Stimulated activated CD8-positive, alpha-beta memory T cell treated with anti-CD3 and anti-CD28 coated beads, Interleukin-15, amount 100 ng/mL, for 1 hour (primary cell): Measurements from ENCODE around the gene FERD3L.
"Not testable (repeated sequence)": the region's sequence is repeated elsewhere in the genome, so short reads cannot be mapped to it uniquely, and the experiment has no call there.

ENCODE experiments used
- DNase-seq: peaks from one replicate; pipeline ENCODE4 v3.0.0-alpha.2; 2020; ENCODE audit warnings: low read depth

Gene FERD3L

DNA sequence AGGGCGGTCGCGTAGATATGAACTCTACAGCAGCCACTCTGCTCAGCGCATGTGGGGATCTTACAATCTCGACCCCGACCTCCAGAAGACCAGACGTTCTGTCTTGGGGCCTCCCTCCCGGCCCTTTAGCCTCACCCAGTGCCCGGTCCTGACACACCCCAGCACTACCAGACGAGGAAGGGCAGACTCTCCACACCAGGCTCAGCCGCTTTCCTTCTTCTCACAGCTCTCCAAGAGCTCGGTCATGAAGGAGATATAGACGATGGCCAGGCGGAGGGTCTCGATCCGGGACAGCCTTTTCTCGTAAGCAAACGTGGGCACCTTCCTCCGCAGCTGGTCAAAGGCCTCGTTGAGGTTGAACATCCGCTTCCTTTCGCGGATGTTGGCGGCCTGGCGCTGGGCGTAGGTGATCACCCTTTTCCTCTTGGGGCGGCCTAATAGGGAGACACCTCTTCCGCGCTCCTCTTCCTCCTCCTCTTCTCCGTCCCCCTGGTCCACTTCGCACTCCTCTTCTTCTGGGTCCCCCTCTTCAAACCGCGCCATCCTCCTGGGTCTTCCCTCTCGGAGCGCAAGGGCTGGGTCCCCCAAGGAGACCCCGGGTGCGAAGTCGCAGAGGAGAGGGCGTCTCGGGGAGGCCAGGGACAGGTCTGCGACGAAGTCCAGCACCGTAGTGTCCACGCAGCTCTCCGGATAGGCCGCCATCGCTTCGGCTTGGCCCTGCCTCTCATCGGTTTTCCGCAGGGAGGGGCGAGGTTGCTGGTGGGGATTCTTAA lies at the start of gene FERD3L:
FERD3L (minus strand) TSS at position 761 of the 773 bp plus-strand sequence; CDS start at position 702, 59 bp downstream.
- no peak for DNase-seq

DNA sequence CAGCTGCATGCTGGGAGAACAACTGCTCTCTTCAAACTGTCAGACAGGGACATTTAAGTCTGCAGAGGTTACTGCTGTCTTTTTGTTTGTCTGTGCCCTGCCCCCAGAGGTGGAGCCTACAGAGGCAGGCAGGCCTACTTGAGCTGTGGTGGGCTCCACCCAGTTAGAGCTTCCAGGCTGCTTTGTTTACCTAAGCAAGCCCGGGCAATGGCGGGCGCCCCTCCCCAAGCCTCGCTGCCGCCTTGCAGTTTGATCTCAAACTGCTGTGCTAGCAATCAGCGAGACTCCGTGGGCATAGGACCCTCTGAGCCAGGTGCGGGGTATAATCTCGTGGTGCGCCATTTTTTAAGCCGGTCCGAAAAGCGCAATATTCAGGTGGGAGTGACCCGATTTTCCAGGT lies 49.2 kb upstream of the FERD3L start:
- DNase-seq, result not testable (repeated sequence)

GRCh38 chr7:19181634-19182033 lies 36.4 kb upstream of the FERD3L start:
- no peak for DNase-seq

- DNase-seq, result no peak
These were observed 33.4 kb upstream of the FERD3L start for GRCh38 chr7:19178595-19178994.

DNA sequence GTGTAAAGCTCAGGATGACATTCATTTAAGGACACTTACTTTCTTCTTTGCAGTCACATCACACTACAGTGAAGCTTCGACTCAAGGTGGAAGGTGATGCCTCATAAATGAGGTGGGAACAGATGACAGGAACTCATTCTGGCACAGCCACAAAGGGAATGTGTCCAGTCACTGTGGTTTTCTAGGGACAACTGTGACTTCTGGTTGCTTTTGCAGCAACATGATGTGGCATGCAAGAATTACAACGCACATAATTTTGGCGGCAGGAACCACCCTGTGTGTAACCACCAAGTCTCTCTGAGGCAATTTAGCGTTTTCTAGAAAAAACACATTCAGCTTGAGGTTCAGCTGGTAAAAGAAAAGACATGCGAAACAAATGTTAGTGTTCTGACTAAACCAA lies 32.0 kb upstream of the FERD3L start:
- no peak for DNase-seq

DNA sequence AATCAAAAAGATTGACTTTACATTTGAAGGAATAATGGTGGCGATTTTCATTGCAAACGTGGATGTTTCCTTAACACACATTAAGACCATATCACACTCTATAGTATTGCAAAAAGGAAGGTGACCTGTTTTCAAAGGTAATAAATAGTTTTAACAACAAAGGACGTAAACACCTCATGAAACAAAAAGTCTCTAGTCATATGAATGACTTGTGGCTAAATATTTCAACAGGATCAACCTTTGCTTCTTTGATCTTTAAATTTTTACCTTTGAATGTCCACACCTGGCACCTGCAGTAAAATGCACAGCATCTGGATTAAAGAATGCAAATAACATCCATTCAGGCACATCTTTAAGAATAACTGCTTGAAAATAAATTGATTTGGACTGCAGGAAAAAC lies 30.0 kb upstream of the FERD3L start:
- DNase-seq, result no peak

- no peak for DNase-seq
These were observed 16.4 kb upstream of the FERD3L start for GRCh38 chr7:19161671-19162070.

DNA sequence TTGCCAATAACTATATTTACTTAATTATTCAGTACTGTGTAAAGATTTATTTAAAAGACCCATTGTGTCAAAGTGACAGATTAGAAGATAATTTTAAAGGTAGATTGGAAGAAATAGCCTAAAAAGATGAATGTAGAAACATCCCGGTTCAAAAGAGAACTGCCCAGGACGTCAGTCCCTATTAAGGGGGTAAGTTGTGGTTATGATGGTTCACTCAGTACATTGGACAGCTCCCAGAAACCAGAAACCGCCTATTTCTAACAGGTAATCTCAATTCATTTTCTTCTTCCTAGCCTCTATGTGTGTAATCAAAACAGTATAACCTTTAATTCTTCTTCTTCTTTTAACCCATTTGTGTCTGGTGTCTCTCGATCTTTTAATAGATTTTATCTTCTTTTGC lies 1.5 kb upstream of the FERD3L start:
- DNase-seq, result no peak

DNA sequence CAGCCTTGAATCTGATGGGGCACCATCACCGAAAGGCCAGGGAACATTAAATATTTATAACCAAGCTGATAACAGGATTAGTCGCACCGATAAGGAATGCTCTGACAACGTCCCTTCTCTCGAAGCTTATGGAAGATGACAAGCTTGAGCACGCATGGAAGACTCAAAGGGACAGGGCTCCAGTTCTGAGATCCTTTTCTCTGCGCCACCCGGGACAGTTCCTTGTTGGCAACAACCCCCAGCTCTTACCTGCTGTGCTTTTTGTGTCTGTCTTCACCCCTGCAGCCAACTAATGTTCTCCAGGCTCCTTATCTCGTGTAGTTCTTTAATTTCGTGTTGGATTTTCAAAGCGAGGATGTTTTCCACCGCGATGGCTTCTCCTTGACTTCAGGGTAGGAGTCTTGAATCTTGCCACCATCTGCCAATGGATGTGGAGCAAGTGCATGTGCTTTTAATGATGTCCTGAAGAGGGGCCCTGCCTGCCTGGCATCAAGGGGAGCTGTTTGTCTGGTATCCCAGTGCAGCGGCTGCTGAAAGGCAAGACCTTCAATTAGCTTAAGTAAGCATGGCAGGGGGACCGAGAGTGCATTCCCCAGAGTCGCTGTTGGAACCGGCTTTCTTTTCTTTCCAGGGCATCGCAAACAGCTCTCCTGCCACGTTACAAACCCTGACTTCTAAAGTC lies 354 bp upstream of the FERD3L start:
- no peak for DNase-seq

DNA sequence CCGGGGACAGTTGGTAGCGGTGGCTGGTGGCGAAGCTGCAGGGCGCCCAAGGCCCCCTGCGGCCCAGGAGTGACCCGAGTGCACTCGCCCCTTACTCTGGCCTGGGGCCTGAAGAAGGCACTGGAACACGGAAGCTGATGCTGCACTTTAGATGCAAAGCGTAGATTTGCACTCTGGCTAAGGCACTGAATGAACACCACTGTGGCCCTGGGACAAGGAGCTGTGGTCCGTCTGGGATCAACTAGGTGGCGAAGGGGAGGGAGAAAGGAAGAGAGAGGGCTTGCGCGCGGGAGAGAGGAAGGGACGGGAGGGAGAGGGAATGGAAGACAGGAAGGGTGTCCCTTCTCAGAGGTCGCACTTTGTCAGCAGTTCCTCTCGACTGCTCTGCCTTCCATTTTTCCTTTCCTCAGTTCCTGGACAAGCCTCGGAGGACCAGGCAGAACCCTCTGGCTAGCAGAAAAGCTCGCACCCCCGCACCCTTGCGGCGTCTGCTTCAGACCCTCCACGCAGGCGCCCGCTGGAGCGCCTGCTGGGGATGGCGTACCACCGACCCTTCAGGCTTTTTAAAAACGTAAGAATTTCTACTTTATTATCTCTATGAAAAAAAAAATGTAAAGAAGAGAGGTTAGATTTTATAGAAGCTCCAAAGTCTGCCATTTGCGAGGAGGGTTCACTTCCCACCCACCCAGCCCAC lies 1.2 kb downstream of the FERD3L start:
- no peak for DNase-seq

DNA sequence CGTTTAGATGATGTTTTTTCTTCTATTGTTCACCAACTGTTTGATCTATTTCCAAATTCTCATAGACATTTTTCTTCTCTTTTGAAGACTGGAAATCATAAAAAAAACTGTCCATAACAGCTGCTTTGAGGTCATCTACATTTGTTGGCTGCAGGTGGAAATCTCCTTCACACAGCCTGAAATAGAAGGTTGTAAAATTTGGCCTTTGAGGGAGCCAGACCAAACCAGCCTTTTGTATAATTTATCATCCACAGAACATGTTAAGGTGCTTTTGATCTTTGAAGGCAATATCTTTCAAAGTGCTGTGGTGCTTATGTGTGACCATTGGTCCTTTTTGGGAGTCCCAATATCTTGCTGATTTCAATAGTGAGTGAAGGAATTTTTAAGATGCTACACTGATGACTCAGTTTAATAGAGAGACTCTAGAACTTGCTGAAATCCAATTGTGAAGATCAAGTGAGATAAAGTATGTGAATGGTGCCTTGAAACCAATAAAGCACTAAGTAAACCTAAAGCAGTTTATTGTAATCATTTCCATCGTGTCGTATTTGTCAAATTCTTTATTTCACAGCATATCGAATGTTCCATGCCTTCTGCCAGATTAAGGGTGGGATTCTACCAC lies 5.4 kb downstream of the FERD3L start:
- no peak for DNase-seq

DNA sequence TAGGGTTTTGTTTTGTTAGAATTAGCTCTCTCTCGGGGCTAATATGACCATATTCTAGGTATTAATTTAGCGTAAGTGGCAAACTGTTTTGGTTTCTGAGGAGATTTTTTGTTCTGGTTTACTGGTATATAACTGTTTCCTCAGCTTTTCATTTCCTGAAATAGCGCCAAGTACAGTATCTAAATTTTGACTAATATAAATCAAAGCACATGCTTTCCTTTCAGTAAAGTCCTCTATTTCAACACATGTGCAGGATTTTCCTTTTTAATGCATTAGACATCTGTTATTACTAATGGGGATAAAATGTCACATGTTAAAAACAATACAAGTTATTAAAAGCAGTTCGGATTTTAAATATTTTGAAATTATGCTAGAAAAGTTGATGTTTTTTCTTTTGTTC lies 11.3 kb downstream of the FERD3L start:
- DNase-seq, result no peak

DNA sequence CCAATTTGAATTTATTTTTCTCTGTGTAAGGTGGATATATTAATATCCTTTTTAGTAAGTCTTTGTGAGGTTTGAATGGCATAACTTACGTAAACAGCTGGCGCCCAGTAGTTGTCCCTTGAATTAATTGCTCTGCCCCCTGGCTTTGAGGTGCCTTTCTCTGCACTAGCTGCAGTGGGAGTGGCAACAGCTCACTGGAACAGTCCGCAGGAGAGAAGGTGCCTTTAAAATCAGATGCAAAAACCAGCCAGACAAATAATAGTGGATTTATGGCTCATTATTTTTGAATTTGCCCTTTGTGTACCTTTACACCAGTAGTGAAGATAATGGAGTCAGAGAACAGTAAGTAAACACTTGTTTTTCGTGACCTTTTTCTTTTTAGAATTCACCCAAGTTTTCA lies 11.8 kb downstream of the FERD3L start:
- no peak for DNase-seq

GRCh38 chr7:19128856-19129255 lies 16.4 kb downstream of the FERD3L start:
- no peak for DNase-seq

DNA sequence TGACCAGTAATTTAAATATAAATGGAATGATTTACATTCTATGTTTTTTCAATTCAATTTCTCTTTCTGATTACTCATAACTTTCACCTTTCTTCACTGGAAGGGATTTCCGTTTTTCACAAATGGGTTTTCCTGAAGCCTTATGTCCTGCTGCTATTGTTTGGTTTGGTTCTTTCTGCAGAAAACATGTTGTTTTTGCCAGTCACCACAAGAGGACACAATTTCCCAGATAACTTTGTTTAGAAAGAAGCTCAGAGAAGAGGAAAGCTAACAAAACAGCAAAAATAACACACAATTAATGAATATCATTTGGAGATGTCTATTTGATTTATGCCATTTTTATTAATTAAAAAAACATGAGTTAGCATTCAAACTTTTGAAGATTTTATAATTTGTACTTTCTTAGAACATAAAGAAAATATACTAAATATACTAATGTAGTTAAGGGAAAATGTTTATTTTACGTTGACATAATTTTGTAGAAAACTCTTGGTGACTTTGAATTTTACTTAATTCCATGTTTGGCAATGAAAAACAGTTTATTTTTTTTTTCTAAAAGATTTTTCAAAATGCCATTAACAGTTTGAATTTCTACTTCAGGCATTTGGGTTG lies 23.1 kb downstream of the FERD3L start:
- no peak for DNase-seq

DNA sequence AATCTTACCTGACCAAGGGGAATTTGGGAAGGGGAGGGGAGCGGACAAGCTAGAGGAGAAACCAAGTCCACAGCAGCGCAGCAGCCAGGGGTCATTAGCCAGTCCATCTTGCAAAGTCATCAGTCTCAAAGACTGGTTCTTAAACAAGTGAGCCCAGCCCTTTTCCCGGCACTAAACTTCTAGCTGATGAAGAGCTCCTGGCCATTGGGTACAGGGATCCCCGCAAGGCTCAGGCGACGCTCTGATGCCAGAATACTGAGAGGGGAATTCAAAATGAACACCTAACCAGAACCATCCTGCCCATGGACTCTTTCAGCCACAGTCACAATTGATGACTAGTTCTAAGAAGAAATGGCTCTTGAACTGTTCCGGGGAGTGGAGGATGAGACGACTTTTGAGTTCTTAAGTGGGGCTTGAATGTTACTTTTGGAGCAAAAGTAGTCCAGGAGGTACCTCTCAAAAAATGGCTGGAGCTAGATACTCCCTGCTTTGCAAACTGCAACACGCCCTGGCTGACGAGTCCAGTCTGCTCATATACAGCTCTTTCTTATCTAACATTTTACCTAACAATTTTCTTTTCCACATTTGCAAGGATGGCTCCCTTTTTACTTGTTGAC lies 25.2 kb downstream of the FERD3L start:
- no peak for DNase-seq

- DNase-seq, result no peak
These were observed 25.8 kb downstream of the FERD3L start for GRCh38 chr7:19119372-19119771.

DNA sequence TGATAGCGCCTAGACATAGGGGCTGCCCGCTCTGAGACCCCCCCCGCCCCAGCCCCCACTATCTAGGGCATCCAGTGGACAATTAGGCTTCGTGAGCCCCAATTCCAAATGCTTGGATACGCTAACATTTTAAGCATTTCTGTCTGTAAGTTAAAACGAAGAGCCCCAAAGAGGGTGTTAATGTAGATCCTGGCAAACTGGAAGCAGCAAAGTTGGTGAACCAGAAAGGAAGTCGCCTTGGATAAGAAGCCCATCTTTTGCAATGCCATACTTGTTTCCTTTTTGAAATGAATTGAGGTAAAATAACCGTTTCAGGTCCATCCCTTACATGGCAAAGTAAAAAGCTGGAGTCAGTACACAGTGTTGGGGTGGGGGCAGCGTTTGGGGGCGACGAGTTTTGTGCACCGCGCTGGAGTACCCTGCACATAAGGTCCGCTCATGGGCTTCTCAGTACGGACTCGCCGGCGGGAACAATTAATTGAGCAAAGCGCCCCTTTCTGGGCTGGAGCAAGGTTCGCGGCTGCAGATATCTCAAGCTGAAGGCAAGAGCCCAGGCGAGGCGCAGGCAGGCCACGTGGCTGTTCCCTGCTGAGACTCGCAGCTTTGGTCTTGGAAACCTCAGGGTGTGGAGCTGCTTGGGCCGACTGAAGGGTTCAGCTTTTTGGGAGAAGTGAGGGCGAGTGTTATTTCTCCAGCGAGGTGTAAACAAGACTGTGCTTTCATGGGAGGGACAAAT lies 26.4 kb downstream of the FERD3L start:
- DNase-seq, result no peak

DNA sequence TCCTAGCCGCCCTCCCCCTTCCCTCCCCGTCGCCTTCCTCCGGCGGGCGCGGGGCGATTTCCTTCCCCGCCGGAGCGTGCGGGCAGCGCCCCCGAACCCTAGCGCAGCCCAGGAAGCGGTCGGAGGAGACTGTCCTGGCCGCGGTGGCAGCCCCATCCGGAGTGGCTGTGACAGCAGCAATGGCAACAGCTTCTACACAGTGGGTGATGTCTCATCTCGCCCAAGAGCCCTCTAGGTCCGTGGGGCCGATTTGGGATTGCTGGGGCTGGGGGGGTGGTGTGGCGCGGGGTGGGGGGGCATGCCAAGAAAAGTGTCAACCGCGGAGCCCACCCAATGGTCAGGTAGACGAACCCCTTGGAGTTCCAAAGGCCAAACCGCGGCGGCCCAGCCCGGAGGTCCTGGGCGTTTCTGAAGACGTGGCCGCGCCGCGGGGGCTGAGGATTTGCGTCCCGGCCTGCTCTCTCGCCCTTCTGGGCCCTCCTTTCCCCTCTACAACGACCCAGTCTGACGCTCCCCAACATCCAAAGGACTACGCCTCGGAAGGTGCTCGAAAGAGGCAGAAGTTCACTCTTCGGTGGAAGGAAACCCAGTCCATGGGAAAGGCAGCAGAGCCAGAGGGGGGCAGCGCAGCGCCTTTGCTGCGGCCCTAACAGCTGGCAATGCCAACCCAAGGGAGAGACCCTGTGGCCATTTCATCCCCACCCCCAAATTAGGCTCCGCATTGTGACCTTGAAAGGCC lies 27.2 kb downstream of the FERD3L start:
- DNase-seq, result no peak
